SKM-1 treated with dmso at 0.1 percent for 144 hours (cell line): ENCODE results near the gene CHCHD1.
"Not testable (repeated sequence)": the region's sequence is repeated elsewhere in the genome, so short reads cannot be mapped to it uniquely, and the experiment has no call there.

Experiments
- DNase-seq: peaks from one replicate; lab custom pipeline; 2025; ENCODE audit not compliant: unreplicated experiment; lab: John Stamatoyannopoulos, UW

CHCHD1 gene

DNA sequence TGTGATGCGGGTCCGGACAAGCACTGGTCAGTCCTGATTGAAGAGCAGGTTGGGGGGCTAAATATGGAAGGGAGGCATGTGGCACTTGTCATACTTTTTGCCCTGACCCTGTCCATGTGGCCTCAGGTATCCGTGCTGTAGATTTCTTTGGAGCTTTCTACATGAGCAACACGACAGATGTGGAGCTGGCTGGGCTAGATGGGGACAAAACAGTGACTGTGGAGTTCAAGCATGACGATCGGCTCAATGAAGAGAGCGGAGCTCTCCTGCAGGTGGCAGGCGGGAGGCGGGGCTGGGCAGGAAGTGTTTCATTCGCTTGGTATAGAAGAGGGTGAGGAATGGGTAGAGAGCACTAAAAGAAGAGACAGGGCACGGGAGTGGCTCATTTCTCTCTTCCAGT, 13.0 kb upstream of the CHCHD1 start:
- no peak for DNase-seq

DNA sequence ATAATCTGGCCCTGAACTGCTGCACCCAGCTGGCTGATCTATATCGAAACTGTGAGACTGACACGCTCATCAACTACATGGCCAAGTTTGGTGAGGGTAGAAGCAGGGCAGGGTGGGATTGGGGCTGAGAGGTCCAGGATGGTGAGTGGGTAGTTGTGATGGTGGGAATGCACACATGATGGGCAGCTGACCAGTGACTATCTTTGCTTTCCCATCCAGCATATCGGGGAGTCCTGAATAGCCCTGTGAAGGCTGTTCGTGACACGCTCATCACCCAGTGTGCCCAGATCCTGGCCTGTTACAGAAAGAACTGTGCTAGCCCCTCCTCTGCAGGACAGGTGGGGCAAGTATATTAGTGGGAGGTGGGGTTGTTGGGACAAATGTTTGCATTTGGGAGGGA, 12.5 kb upstream of the CHCHD1 start:
- no peak for DNase-seq

DNA sequence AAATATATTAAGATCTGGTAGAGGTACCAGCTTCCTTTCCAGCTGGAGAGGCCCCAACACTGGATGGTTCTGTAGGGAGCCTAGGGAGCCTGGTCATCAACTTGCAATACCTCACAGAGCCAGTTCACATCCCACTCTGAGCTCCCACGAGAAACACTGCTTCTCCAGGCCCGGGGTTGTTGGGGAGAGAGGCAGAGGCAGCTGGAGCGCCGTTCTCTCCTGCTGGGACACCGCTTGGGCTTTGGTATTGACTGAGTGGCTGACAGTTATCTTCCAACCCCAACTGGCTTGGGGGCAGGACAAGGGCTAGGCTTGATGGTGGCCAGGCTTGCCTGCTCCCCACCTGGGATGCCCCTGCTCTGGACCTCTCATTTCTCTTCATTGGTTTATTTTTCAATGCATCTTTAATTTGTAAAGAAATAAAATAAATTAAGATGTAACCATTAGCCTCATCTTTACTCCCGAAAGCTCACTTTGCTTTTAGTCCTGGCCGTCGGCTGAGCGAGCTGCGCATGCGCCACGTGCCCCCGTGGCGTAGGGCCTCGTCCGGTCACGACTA, 10.0 kb upstream of the CHCHD1 start:
- peak; percentile 21 for DNase-seq

DNA sequence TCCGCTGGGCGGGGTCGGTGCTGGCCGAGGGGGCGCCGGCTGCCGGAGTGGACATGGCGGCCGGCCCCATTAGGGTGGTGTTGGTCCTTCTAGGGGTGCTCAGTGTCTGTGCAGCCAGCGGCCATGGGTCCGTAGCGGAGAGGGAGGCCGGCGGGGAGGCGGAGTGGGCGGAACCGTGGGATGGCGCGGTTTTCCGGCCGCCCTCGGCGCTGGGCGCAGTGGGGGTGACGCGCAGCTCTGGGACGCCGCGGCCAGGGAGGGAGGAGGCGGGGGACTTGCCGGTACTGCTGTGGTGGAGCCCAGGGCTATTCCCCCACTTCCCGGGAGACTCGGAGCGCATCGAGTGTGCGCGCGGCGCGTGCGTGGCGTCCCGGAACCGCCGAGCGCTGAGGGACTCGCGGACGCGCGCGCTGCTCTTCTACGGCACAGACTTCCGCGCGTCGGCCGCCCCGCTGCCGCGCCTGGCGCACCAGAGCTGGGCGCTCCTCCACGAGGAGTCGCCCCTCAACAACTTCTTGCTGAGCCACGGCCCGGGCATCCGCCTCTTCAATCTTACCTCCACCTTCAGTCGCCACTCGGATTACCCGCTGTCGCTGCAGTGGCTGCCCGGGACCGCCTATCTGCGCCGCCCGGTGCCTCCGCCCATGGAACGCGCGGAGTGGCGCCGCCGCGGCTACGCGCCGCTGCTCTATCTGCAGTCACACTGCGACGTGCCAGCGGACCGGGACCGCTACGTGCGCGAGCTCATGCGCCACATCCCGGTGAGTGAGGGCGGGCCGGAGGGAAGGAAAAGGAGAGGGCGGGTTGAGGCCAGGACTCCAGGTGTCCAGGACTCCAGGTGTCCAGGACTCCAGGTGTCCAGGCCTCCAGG, 9.3 kb upstream of the CHCHD1 start:
- peak; percentile 66 for DNase-seq

DNA sequence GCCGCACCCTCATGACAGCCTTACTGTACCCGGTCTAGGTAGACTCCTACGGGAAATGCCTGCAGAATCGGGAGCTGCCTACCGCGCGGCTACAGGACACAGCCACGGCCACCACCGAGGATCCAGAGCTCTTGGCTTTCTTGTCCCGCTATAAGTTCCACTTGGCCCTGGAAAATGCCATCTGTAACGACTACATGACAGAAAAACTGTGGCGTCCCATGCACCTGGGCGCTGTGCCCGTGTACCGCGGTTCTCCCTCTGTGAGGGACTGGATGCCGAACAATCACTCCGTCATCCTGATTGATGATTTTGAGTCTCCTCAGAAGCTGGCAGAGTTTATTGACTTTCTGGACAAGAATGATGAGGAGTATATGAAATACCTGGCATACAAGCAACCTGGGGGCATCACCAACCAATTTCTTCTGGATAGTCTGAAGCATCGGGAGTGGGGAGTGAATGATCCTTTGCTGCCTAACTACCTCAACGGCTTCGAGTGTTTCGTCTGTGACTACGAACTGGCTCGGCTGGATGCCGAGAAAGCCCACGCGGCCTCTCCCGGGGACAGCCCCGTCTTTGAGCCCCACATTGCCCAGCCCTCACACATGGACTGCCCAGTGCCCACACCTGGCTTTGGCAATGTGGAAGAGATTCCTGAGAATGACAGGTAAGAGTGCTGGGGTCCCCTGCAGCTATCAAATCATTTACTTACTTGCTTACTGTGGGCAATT, 8.5 kb upstream of the CHCHD1 start:
- DNase-seq: no peak

DNA sequence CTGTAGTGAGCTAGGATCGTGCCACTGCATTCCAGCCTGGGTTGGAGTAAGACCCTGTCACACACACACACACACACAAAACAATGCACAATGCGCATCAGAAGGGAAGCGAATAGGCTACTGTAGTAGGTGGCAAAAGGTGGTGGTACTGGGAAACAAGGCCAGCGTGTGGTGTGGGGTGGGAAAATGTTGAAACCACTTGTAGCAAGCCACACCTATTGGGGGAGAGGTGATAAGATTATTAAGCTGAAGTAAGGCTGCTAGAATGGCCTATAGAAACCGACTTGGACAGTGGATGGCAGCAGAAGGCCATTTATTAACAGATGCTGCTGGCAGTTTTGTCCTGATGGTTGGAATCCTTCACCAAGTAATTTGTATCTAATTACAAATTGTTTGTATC, 7.2 kb upstream of the CHCHD1 start:
- no peak for DNase-seq

DNA sequence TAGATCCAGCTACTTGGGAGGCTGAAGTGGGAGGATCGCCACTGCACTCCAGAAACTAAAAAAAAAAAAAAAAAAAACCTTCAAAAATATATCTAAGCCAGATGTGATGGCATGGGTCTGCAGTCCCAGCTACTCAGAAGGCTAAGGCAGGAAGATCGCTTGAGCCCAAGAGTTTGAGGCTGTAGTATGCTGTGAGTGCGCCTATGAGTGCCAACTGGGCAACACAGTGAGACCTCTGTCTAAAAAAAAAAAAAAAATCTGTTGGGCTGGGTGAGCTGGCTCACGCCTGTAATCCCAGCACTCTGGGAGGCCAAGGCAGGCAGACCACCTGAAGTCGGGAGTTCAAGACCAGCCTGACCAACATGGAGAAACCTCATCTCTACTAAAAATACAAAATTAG, 2.8 kb upstream of the CHCHD1 start:
- no peak for DNase-seq

DNA sequence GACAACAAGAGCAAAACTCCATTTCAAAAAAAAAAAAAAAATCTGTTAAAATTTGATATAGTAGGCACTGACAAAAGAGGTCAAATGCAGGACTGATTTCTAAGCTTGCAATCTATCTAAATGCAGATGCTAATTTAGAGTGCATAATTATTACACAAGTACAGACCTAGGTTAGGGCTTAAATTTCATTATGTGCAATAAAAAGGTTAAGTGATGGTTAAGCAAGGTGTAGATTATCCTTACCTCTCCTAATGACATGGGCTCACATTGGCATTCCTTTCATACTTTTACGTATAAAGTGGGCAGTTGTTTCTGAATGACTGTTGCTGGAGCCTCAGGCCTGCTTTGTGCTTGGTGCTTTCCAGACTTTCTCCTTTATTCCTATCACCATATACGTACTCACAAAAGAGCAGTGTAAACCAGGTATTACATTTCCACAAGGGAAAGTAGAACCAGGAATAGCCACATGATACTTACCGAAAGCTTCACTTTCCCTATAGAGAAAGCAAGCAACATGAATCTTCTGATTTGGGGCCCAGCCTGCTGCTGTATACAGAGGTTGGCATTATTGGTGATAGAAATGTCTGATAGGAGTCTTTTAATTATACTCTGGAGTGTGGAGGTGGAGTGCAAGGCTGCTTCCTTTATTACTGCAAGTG, 2.2 kb upstream of the CHCHD1 start:
- no peak for DNase-seq

DNA sequence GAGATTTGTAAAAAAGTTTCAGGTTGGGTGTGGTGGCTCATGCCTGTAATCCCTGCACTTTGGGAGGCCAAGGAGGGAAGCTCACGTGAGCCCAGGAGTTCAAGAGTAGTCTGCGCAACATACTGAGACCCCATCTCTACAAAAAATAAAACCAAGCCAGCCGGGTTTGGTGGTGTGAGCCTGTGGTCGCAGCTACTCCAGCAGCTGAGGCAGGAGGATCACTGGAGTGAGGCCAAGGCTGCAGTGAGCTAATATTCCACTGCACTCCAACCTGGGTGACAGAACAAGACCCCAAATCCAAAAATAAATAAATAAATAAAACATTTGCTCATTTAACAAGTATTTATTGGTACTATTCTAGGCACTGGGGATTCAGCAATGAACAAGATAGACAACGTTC, 1.5 kb upstream of the CHCHD1 start:
- no peak for DNase-seq

DNA sequence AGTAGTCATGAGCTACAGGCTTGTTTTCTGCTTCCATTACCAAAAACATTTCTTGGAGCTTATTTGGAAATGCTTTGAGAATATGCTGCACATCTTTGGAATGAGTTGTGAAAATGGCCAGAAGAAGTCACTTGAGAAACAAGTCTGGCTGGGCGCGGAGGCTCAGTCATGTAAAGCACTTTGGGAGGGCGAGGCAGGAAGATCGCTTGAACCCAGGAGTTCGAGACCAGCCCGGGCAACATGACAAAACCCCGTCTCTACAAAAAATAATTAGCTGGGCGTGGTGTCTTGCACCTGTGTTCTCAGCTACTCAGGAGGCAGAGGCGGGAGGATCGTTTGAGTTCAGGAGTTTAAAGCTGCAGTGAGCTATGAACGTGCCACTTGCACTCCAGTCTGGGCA, 882 bp upstream of the CHCHD1 start:
- no peak for DNase-seq

DNA sequence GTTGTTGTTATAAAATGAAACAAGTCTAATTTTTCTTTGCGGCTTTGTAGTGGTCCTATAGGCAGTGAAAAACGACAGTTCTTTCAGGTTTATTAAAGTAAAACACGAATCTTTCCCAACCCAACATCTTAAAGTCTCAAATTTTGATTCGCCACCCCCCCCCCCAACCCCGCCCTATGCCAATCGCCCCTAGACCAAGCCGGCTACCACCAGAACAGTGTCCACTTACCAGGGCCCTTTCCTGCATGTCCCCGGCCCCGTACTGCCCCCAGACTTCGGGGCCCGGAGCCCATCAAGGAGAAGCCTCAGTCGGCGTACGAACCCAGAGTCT, 335 bp upstream of the CHCHD1 start:
- DNase-seq: no peak

DNA sequence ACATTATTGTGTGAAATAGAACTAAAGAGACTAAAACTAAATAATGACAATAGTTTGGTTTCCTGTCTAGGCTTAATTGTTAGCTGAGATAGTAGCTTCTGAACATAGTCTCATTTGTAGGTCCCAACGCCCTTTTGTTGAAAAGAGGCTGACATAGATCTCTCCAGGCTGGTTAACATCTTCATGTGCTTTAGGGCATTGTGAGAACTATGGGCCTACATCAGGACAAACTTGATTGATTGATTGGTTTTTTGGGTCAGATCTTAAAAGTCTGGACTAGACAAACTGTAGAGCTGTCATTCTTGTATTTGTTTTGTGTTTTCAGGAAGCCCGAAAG, 869 bp downstream of the CHCHD1 start:
- no peak for DNase-seq

DNA sequence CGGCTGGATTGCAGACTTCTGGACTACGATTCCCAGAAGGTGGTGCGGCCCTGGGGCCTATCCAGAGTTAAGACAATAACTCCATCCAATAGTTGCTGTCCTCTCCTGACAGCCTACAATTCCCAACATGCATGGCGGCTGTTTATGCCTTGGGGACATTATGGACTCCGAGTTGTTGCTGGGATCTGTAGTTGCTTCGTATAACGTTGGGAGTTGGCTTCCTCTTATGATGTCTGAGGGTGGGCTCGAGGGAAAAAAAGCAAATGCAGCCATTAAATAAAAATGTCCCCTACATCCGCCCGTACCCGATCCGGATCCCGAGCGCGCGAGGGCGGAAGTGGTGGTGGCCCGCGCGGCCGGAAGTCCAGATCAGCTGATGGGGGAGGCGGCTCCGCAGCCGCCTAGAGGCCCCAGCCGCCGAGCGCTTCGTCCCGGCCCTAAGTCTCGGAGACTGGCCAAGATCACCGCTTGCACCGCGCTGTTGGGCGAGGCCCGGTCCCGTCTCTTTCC, 3.4 kb downstream of the CHCHD1 start, which contains the start of gene ZSWIM8:
Gene ZSWIM8 (plus strand): TSS at position 396 of the 510 bp plus-strand sequence. CDS start 273 bp downstream, outside the sequence.
- DNase-seq: peak; percentile 89

DNA sequence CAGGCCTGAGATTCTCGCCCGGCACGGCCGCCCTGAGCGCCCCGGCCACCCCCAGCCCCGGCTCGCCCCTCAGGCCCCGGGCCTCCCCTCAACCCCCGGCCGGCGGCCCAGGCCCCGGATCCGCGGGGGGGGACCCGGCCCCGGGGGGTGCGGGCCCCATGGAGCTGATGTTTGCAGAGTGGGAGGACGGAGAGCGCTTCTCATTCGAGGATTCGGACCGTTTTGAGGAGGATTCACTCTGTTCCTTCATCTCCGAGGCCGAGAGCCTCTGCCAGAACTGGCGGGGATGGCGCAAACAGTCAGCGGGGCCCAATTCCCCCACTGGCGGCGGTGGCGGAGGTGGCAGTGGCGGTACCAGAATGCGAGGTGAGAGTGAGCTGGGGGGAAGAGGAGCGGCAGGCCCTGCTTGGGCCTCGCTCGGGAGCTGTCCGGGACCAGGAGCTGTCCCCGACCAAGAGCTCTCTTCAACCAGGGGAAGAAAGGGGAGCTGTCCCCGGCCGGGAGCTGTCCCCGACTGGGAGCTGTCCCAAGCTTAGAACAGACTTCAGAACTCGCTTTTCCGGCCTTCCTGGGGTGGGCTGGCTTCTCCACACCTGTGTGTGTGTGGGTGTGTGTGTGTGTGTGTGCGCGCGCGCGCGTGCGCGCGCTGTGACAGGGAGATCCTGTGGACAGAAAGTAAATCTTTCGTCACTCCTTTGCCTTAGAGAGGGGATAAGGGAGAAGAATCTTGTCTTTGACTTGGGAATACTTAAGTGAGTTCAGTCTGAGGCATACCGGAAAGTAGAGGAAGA, 4.1 kb downstream of the CHCHD1 start:
- no peak for DNase-seq

DNA sequence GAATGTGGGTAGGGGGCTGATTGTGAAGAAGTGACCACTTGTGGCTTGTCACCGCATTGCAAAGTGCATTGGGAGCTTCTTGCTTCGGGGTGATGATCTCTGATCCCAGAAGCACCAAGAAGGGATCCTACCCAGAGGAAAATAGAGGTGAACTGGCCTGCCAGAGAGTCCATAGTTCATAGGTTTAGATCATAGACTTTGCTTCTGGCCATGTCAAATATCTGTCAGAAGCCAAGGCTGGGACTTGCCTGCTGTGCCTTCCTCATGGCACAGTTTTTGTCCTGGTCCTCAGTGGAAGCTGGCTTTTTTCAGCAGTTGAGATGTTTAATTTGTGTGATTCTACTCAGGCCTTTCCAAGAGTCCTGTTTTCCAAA, 4.7 kb downstream of the CHCHD1 start:
- no peak for DNase-seq

DNA sequence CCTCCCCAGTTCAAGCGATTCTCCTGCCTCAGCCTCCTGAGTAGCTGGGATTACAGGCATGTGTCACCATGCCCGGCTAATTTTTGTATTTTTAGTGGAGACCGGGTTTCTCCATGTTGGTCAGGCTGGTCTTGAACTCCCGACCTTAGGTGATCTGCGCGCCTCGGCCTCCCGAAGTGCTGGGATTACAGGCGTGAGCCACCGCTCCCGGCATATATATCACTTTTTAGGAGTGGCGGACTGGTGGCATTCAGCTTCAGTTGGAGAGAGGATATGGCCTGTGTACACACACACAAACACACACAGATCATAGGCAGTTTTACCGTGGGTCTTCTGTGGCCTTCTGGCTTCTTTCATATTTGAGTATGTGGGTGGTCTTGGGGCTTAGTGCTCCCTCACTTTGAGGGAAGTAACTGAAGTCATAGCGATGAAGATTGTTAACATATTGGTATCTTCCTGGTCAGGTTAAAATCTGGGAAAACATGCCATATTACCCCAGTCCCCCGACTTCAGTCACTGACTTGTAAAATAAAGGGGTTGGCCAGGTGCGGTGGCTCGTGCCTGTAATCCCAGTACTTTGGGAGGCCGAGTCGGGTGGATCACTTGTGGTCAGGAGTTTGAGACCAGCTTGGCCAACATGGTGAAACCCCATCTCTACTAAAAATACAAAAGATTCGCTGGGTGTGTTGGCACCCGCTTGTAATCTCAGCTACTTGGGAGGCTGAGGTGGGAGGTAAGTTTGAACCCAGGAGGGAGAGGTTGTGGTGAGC, 5.4 kb downstream of the CHCHD1 start:
- not testable (repeated sequence) for DNase-seq

DNA sequence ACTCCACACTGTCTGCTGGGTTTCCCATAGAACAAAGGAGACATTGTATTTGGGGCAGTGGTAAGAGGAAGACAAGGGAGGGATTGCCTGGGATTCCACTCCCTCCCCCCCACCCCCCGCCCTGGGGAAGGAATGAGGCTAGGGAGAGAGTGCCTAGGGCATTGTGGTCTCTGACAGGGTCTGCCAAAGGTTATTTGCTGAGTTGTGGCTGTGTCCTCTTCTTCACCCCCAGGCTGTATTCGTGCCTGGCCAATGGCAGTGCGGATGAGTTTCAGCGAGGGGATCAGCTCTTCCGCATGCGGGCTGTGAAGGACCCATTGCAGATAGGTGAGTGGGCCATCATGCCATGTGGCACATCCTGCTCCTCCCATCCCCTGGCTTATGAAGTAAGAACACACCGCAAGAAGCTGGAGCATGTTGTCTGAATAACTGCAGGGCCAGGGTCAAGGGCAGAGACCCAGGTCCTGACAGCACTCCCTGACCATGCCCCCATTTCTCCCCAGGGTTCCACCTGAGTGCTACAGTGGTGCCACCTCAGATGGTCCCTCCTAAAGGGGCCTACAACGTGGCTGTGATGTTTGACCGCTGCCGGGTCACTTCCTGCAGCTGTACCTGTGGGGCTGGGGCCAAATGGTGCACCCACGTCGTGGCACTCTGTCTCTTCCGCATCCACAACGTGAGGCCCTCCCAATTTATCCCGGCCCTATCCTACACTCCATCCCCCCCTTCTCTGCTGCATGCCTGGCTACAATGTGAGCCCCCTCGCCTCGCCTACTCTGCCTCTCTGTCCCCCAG, 7.2 kb downstream of the CHCHD1 start:
- no peak for DNase-seq

DNA sequence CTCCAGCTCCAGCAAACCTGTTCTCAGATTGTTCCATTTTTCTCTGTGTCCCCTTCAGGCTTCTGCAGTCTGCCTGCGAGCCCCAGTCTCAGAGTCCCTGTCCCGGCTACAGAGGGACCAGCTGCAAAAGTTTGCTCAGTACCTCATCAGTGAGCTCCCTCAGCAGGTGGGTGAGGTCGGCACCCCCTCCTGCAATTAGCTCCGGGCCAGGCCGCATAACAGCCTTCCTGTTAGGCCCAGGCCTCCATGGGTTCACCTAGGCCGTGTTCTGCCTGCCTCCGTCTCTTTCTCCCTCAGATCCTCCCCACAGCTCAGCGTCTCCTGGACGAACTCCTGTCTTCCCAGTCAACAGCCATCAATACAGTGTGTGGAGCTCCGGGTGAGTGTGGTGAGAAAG, 7.8 kb downstream of the CHCHD1 start:
- DNase-seq: no peak

DNA sequence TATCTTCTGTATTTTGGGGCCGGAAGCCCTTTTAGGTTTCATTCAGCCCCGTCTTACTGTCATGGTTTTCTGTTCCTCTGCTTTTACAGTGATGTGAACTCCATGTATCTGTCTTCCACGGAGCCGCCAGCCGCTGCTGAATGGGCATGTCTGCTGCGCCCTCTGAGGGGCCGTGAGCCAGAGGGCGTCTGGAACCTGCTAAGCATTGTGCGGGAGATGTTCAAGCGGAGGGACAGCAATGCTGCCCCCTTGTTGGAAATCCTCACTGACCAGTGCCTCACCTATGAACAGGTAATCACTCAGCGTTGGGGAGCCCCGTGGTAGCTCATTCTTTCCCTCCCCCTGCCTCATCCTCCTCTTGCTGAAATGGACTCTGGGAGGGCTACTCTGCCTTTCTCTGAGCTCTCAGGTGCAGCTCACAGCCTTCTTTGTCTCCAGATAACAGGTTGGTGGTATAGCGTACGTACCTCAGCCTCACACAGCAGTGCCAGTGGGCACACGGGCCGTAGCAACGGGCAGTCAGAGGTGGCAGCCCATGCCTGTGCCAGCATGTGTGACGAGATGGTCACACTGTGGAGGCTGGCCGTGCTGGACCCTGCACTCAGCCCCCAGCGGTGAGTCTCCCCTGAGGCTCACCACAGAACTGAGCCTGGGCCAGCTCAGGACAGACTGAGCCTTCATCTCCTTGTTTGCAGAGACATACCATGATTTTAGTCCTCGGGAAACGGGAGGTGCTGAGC, 9.2 kb downstream of the CHCHD1 start:
- DNase-seq: no peak
